Spleen (tissue), 11 donors: ENCODE measurements around the gene ZBTB3. TPM values are rescaled to one million over a fixed set of nuclear protein-coding genes. Genes with fewer than 3 reads are reported as not detected.

Source experiments
- DNase-seq: peaks from one replicate; pipeline ENCODE4 v3.0.0-alpha.2; 2020
- H3K27ac ChIP-seq, 8 donors: fragments of 200-600 bp; sonication (generic) in 7 of 8; 1 replicate in 4 of 8; 2 replicates in 4 of 8; pipeline versions ENCODE4 v1.5.0 to v1.8.0; 2016 to 2021; ENCODE audit warnings: inconsistent platforms in 4 of 8, mild to moderate bottlenecking in 4 of 8, moderate library complexity in 1 of 8
- H3K27me3 ChIP-seq, 7 donors: fragments of 200-600 bp; sonication (generic) in 6 of 7; replicated peaks in 1 of 7; 1 replicate in 4 of 7; 2 replicates in 3 of 7; pipeline versions ENCODE4 v1.5.0 to v1.8.0; 2016 to 2021; ENCODE audit warnings: inconsistent platforms in 3 of 7, mild to moderate bottlenecking in 1 of 7
- H3K36me3 ChIP-seq, 6 donors: fragments of 200-600 bp; sonication (generic) in 5 of 6; 1 replicate in 4 of 6; 2 replicates in 2 of 6; pipeline versions ENCODE4 v1.5.0 to v1.8.0; 2016 to 2021; ENCODE audit warnings: inconsistent platforms in 2 of 6
- H3K4me1 ChIP-seq, 6 donors: fragments of 200-600 bp; sonication (generic) in 5 of 6; 1 replicate in 3 of 6; 2 replicates in 3 of 6; pipeline versions ENCODE4 v1.5.0 to v1.8.0; 2016 to 2021; ENCODE audit warnings: inconsistent platforms in 3 of 6
- H3K4me3 ChIP-seq, 8 donors: fragments of 200-600 bp; sonication (generic) in 7 of 8; 1 replicate in 4 of 8; 2 replicates in 4 of 8; pipeline versions ENCODE4 v1.5.0 to v1.8.0; 2016 to 2021; ENCODE audit warnings: inconsistent platforms in 4 of 8, mild to moderate bottlenecking in 4 of 8, moderate library complexity in 2 of 8
- H3K9me3 ChIP-seq, 8 donors: fragments of 200-600 bp; sonication (generic) in 7 of 8; 1 replicate in 4 of 8; 2 replicates in 4 of 8; pipeline versions ENCODE4 v1.5.0 to v1.8.0; 2016 to 2021; ENCODE audit warnings: inconsistent platforms in 4 of 8
- CTCF ChIP-seq, 11 experiments: fragments of 200-600 bp in 7 of 11; fragments of 450-650 bp in 4 of 11; sonication (generic) in 4 of 11; IDR thresholded peaks in 8 of 11; conservative IDR thresholded peaks in 3 of 11; 1 replicate in 7 of 11; 2 replicates in 4 of 11; pipeline versions ENCODE4 v1.4.0 to v1.8.0; 2016 to 2021; ENCODE audit warnings: antibody characterized with exemption in 11 of 11, inconsistent platforms in 4 of 11, mild to moderate bottlenecking in 1 of 11
- POLR2A ChIP-seq, 3 donors: fragments of 450-650 bp; IDR thresholded peaks; one replicate each; pipeline ENCODE4 v1.5.1; 2017; ENCODE audit warnings: antibody characterized with exemption in 3 of 3, mild to moderate bottlenecking in 1 of 3
- POLR2AphosphoS5 ChIP-seq, 3 donors: sonication (generic); formaldehyde crosslinking; IDR thresholded peaks; one replicate each; pipeline ENCODE4 v1.5.1; 2017; ENCODE audit warnings: antibody characterized with exemption in 3 of 3
- WGBS, 5 donors: extraction: QIAGEN DNeasy Blood & Tissue Kit in 3 of 5; methylation state at CpG; one replicate each; pipeline versions ENCODE4 v1.1.5 to v1.1.7; 2013 to 2018; 5-methylcytosine and 5-hydroxymethylcytosine counted together
- intact Hi-C: fragments of 100-400 bp; cut with DNase I; formaldehyde crosslinking; loops from one replicate; pipeline ENCODE4 v1.15.0; 2023; ENCODE audit warnings: low total_unique reads
- polyA plus RNA-seq, 3 donors: library from polyadenylated mRNA; stranded (reverse); fragments of 200-250 nt; gene quantifications; one replicate each; pipeline ENCODE4 v1.2.1, GENCODE V29; 2013
- total RNA-seq, 7 donors: library from RNA; depleted of rRNA in 3 of 7; stranded (reverse); fragments of >200 nt in 3 of 7; fragmentation: NEBNext Ultra II Directional in 4 of 7; extraction: Animal tissue kit (Norgen Biotek cat#: 25700) in 4 of 7; gene quantifications; one replicate each; pipeline versions ENCODE4 v1.1.0 to v1.2.1, GENCODE V29; 2016 to 2021
- donor health status: healthy with polysubstance abuse.
- donor health status: DM: no; HTN: no; CAD: no; lungs with moderate emphysema.
- donor health status: DM: no; HTN: no; CAD: no.
- donor health status: Bipolar disorder and iron deficiency.
- donor health status: healthy.
- donor health status: DM: no; HTN: no; CAD: no.
- donor health status: DM: yes; HTN: yes; CAD: no.

The ZBTB3 gene
- total and polyA plus RNA-seq, 10 donors = 3.2 to 14.5 (median 10.0) TPM

GRCh38 chr11:62788991-62789390 lies 35.0 kb upstream of the ZBTB3 start:
- H3K27me3 ChIP-seq = no peaks in the 10 kb centered on the region
- H3K9me3 ChIP-seq = no peaks in the 10 kb centered on the region
- intact Hi-C loops = loop anchor here (5.0 kb wide), 1 partner anchor 68 kb away; no protein-coding TSS in a partner anchor
- no peak for DNase-seq
- 75 to 91% (median 78%) methylated on average over 4 to 5 of the region's 5 CpGs for WGBS, 5 donors
- H3K36me3 ChIP-seq = peaks cover 0 to 54% (median 38%) of the 10 kb centered on the region in 6 donors
- H3K27ac ChIP-seq = peak overlapping the region in 3 of 8 donors; percentile 90 to 100 (median 97)
- peak overlapping the region in 1 of 8 donors; percentile 98 for H3K4me3 ChIP-seq
- TF ChIP-seq POLR2A (IDR thresholded peaks at IDR 0.05) = no peak
- no peak for TF ChIP-seq POLR2AphosphoS5 (IDR thresholded peaks at IDR 0.05)
- TF ChIP-seq CTCF (IDR thresholded peaks at IDR 0.05 in 8 of 11, conservative IDR thresholded peaks at IDR 0.05 in 3 of 11) = no peak
- peaks cover 40 to 72% (median 67%) of the 10 kb centered on the region in 6 donors for H3K4me1 ChIP-seq

- Histone ChIP-seq H3K36me3 (peaks cover 0 to 51% (median 28%) of the 10 kb centered on the region in 6 donors), H3K27me3 (no peaks in the 10 kb centered on the region), H3K9me3 (no peaks in the 10 kb centered on the region), H3K4me1 (peaks cover 34 to 60% (median 55%) of the 10 kb centered on the region in 6 donors), H3K27ac (peak within 1 kb of the TSS; percentile 95 to 100 (median 98)), H3K4me3 (peak within 1 kb of the TSS; percentile 85 to 99 (median 98))
- peak; percentile 99 for DNase-seq
- WGBS, 5 donors = 0 to 1% (median 1%) methylated on average over 56 to 88 of the region's 88 CpGs
- TF ChIP-seq POLR2A (IDR thresholded peaks at IDR 0.05) (peak; percentile 38 to 96 (median 92)), CTCF (IDR thresholded peaks at IDR 0.05 in 8 of 11, conservative IDR thresholded peaks at IDR 0.05 in 3 of 11) (peak in 9 of 11 experiments; percentile 4 to 69 (median 48)), POLR2AphosphoS5 (IDR thresholded peaks at IDR 0.05) (peak; percentile 100)
- intact Hi-C loops = loop anchor here (5.0 kb wide), 1 partner anchor 70 kb away; no protein-coding TSS in a partner anchor
Measured at GRCh38 chr11:62787005-62787759, 33.2 kb upstream of the ZBTB3 start, which contains the start of gene TMEM179B. Gene TMEM179B, plus strand, starts transcription at chr11:62787402. Its CDS starts 30 bp downstream, at chr11:62787432.

GRCh38 chr11:62786318-62787004 lies 32.5 kb upstream of the ZBTB3 start:
- TF ChIP-seq CTCF (IDR thresholded peaks at IDR 0.05 in 8 of 11, conservative IDR thresholded peaks at IDR 0.05 in 3 of 11) (peak; percentile 93 to 99 (median 97)), POLR2AphosphoS5 (IDR thresholded peaks at IDR 0.05) (peak in 1 of 3 donors; percentile 65), POLR2A (IDR thresholded peaks at IDR 0.05) (no peak)
- Histone ChIP-seq H3K9me3 (no peaks in the 10 kb centered on the region), H3K27me3 (no peaks in the 10 kb centered on the region), H3K4me3 (peak overlapping the region; percentile 85 to 99 (median 98)), H3K4me1 (peaks cover 31 to 52% (median 50%) of the 10 kb centered on the region in 6 donors), H3K27ac (peak overlapping the region; percentile 95 to 100 (median 98)), H3K36me3 (peaks cover 0 to 56% (median 31%) of the 10 kb centered on the region in 6 donors)
- intact Hi-C loops = loop anchor here (5.0 kb wide), 1 partner anchor 71 kb away; no protein-coding TSS in a partner anchor
- WGBS, 5 donors = 1 to 2% (median 2%) methylated on average over 27 to 51 of the region's 51 CpGs
- peak; percentile 97 for DNase-seq
